Ascending aorta (tissue), 2 donors: ENCODE data around the gene INPP5A. TPM values are rescaled to one million over a fixed set of nuclear protein-coding genes. Genes with fewer than 3 reads are reported as not detected.

ENCODE experiments used
- DNase-seq, 2 donors: peaks; one replicate each; pipeline ENCODE4 v3.0.0-alpha.2; 2019; ENCODE audit warnings: low spot score in 2 of 2
- H3K27ac ChIP-seq, 2 donors: fragments of 200-600 bp; sonication (generic); one replicate each; pipeline ENCODE4 v1.5.1; 2016 to 2017; ENCODE audit warnings: mild to moderate bottlenecking in 1 of 2
- H3K27me3 ChIP-seq: fragments of 200-600 bp; sonication (generic); one replicate; pipeline ENCODE4 v1.5.1; 2017
- H3K36me3 ChIP-seq, 2 donors: fragments of 200-600 bp; sonication (generic); one replicate each; pipeline ENCODE4 v1.5.1; 2016
- H3K4me1 ChIP-seq, 2 donors: fragments of 200-600 bp; sonication (generic); one replicate each; pipeline ENCODE4 v1.5.1; 2016 to 2017; ENCODE audit warnings: mild to moderate bottlenecking in 1 of 2
- H3K4me3 ChIP-seq, 2 donors: fragments of 200-600 bp; sonication (generic); one replicate each; pipeline ENCODE4 v1.5.1; 2016 to 2017; ENCODE audit warnings: mild to moderate bottlenecking in 1 of 2
- H3K9me3 ChIP-seq, 2 donors: fragments of 200-600 bp; sonication (generic); one replicate each; pipeline ENCODE4 v1.5.1; 2016
- intact Hi-C: fragments of 100-400 bp; cut with DNase I; formaldehyde crosslinking; loops from one replicate; pipeline ENCODE4 v1.15.1; 2023
- total RNA-seq: library from RNA; depleted of rRNA; stranded (reverse); fragments of >200 nt; gene quantifications from one replicate; pipeline ENCODE4 v1.1.0, GENCODE V29; 2016
- TF ChIP-seq, protein P1 (sequence below), 3 experiments: fragments of 200-600 bp in 2 of 3; fragments of 450-650 bp in 1 of 3; sonication (generic) in 2 of 3; IDR thresholded peaks; one replicate each; pipeline ENCODE4 v1.5.1; 2016 to 2019; ENCODE audit warnings: antibody characterized with exemption in 3 of 3, mild to moderate bottlenecking in 1 of 3, moderate library complexity in 1 of 3

INPP5A gene
- total RNA-seq, 1 donor from 2014 or later: 81.2 TPM

DNA sequence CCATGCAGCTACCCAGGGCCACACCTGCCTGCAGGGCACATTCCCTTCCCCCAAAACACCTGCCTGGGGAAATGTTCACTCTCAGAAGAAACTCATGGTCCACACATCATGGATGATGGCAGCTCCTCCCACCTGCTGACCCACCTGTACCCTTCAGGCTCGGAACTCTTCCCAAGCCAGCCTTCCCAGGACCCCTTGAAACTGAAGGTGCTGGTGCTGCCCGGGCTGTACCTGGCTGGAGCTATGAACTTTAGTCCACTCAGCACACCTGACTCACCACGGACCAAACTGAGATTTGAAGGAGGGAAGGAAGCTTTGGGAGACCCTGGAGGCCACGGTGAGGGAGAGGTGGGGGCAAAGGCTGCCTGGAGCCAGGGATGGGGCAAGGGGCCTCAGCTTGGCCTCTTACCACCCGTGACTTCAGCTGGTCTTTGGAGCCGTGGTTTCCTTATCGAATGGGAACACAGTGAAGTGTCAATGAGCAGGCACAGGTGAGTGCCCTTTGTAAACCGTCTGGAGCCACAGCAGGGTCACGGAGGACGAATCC lies 30.1 kb upstream of the INPP5A start:
- Histone ChIP-seq H3K36me3 (no peaks in the 10 kb centered on the region), H3K9me3 (no peaks in the 10 kb centered on the region), H3K4me3 (no peak overlapping the region), H3K27ac (no peak overlapping the region), H3K27me3 (no peaks in the 10 kb centered on the region), H3K4me1 (peaks cover 0 to 5% of the 10 kb centered on the region in 2 donors)
- intact Hi-C loops: no loop called here
- DNase-seq: no peak
- TF ChIP-seq, protein P1, sequence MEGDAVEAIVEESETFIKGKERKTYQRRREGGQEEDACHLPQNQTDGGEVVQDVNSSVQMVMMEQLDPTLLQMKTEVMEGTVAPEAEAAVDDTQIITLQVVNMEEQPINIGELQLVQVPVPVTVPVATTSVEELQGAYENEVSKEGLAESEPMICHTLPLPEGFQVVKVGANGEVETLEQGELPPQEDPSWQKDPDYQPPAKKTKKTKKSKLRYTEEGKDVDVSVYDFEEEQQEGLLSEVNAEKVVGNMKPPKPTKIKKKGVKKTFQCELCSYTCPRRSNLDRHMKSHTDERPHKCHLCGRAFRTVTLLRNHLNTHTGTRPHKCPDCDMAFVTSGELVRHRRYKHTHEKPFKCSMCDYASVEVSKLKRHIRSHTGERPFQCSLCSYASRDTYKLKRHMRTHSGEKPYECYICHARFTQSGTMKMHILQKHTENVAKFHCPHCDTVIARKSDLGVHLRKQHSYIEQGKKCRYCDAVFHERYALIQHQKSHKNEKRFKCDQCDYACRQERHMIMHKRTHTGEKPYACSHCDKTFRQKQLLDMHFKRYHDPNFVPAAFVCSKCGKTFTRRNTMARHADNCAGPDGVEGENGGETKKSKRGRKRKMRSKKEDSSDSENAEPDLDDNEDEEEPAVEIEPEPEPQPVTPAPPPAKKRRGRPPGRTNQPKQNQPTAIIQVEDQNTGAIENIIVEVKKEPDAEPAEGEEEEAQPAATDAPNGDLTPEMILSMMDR (IDR thresholded peaks at IDR 0.05): no peak

DNA sequence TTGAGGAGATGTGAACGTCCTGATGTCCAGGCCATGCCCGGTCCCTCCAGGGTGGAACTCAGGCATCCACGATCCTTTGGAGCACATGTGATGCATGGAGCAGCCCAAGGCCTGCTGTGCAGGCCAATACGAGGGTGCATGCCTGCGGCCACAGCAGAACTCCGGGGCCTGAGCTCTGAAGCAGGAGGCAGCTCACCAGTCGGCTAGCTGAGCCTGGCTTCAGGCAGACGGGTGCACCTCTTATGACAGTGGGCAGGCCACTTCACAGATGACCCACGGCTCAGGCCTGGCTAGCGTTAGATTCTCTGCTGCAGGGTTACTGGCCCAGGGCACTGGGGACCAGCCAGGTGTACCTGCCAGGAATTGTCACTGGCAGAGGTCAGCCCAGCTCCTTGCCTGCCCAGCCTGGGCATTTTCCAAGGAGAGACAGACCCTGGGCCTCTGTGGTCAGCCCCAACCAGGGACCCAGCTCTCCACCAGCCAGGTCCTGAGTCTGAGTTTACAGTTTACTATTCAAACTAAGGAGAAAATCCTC lies 29.6 kb upstream of the INPP5A start:
- peak in 1 of 2 donors; percentile 63 for DNase-seq
- TF ChIP-seq, protein P1 (IDR thresholded peaks at IDR 0.05): no peak
- Histone ChIP-seq H3K27me3 (no peaks in the 10 kb centered on the region), H3K4me1 (peaks cover 0 to 5% of the 10 kb centered on the region in 2 donors), H3K36me3 (no peaks in the 10 kb centered on the region), H3K4me3 (no peak overlapping the region), H3K9me3 (no peaks in the 10 kb centered on the region), H3K27ac (peak overlapping the region; percentile 25 to 26)
- intact Hi-C loops: loop anchor here (1.0 to 2.0 kb wide), 4 partner anchors 33 to 130 kb away; no protein-coding TSS in a partner anchor

DNA sequence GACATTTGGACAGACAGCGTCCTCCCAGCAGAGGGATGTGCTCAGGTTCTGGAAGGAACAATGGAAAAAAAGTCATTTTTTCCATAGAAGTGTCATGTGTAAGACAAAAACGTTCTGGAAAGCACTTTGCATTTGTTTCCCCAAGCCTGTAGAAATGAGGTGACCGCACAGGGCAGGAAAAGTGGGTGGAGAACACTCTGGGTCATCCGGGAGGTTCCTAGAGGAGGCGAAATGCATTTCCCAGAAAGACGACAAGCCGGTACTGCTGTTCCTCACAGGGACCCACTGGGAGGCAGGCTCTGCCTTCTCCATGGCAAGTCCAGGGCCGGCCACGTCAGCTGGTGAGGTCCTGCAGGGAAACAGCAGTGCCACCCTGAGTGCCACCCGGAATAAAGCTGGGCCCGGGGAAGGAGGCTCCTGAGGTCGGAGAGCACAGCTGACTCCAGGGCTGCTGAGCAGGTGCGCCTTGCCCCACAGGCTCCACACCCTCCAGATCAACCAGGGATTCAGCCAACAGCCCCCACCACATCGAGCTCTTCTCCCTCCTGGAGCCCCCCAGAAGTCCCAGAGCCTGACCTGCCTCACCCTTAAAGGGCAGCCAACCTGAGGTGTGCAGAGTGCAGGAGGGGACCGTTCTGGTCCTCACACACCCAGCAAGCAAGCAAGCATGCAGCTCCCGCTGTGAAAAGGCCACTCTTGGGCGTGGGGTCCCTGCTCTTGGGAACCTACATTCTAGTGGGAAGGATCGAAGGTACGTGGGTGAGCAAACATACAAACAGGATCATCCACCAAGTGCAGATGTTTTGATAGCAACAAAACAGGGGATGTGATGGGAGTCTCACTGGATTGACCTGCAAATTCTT lies 28.8 kb upstream of the INPP5A start:
- Histone ChIP-seq H3K27ac (peak overlapping the region; percentile 25 to 26), H3K9me3 (no peaks in the 10 kb centered on the region), H3K36me3 (no peaks in the 10 kb centered on the region), H3K27me3 (no peaks in the 10 kb centered on the region), H3K4me3 (no peak overlapping the region), H3K4me1 (peaks cover 0 to 5% of the 10 kb centered on the region in 2 donors)
- peak; percentile 35 to 88 for DNase-seq
- intact Hi-C loops: loop anchor here (1.0 to 2.0 kb wide), 4 partner anchors 32 to 129 kb away; no protein-coding TSS in a partner anchor
- TF ChIP-seq, protein P1 (IDR thresholded peaks at IDR 0.05): peak; percentile 60 to 71 (median 65)

DNA sequence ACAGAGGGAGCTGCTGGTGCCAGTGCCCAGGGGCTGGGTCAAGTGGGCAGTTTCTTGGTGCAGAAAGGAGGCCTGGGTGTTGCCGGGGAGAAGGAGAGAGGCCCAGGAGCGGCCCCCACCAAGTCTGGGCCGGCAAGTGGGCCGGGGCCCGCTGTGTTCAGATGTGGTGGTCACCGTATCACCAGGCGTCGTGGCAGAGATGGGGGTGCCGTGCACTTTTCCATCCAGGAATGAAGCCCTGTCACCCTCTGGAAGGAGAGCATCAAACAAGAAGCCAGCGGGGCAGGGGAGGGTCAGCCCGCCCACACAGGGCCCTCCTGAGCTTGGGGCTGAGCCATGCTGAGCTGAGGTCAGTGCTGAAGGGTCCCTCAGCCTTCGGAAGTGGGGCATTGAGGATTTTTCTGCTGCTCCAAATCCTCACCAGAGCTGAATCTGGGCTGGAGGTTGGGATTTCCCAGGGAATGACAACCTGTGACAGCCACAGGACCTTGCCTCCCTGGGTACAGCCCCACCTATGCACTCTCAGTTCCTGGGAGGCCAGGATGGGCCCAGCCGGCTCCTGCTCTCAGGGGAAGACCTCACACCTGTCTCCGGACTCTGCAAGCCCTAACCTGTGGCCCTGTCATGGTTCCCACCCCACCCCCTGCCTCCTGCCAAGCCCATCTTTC lies 27.9 kb upstream of the INPP5A start:
- TF ChIP-seq, protein P1 (IDR thresholded peaks at IDR 0.05): no peak
- H3K27me3 ChIP-seq: no peaks in the 10 kb centered on the region
- H3K27ac ChIP-seq: no peak overlapping the region
- intact Hi-C loops: loop anchor here (2.0 to 5.0 kb wide), 4 partner anchors 31 to 177 kb away; partner anchors contain the start of gene LRRC27
- no peak for DNase-seq
- H3K4me3 ChIP-seq: no peak overlapping the region
- no peaks in the 10 kb centered on the region for H3K9me3 ChIP-seq
- peaks cover 0 to 5% of the 10 kb centered on the region in 2 donors for H3K4me1 ChIP-seq
- no peaks in the 10 kb centered on the region for H3K36me3 ChIP-seq

DNA sequence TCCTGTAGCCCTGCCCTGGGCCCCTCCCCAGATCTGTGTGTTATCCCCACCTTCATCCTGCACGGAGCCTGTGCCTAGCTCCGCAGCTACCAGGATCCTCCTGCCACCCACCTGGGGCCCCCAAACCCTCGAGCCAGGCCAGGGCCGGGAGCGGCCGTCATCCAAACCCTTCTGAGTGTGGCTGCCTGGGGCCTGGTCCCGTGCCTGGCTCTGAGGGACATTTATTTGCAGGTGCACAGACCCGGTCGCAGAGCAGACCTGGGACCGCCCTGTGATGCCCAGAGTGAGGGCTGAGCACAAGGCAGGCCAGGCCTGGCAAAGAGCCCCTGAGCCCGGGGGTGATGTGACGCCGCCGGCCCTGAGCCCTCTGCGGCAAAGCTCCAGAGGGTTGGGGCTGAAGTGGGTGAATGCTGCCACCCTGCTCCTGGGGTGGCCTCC lies 27.4 kb upstream of the INPP5A start:
- TF ChIP-seq, protein P1 (IDR thresholded peaks at IDR 0.05): no peak
- Histone ChIP-seq H3K4me1 (peaks cover 0 to 5% of the 10 kb centered on the region in 2 donors), H3K4me3 (no peak overlapping the region), H3K9me3 (no peaks in the 10 kb centered on the region), H3K27me3 (no peaks in the 10 kb centered on the region), H3K27ac (no peak overlapping the region), H3K36me3 (no peaks in the 10 kb centered on the region)
- intact Hi-C loops: loop anchor here (5.0 kb wide), 1 partner anchor 178 kb away; the partner anchor contains the start of gene LRRC27
- DNase-seq: no peak
